NT2/D1 (cell line): ENCODE measurements around the gene GPR157.
"Not testable (repeated sequence)": the region's sequence is repeated elsewhere in the genome, so short reads cannot be mapped to it uniquely, and the experiment has no call there.

ENCODE experiments used
- DNase-seq: peaks from one replicate; pipeline ENCODE4 v3.0.0-alpha.2; 2011; ENCODE audit warnings: low read depth, low spot score
- H3K27me3 ChIP-seq: 2 replicates; pipeline ENCODE4 v1.6.0; 2011; ENCODE audit warnings: mild to moderate bottlenecking; ENCODE audit not compliant: insufficient read length, insufficient read depth
- H3K36me3 ChIP-seq: 2 replicates; pipeline ENCODE4 v1.6.1; 2011; ENCODE audit warnings: mild to moderate bottlenecking, low read length, mixed read lengths; ENCODE audit not compliant: insufficient read depth, insufficient read length
- H3K4me1 ChIP-seq: 2 replicates; pipeline ENCODE4 v1.5.1; 2011; ENCODE audit not compliant: insufficient read depth, insufficient read length
- H3K4me3 ChIP-seq: 2 replicates; pipeline ENCODE4 v1.5.1; 2011; ENCODE audit warnings: low read depth; ENCODE audit not compliant: insufficient read length
- H3K9ac ChIP-seq: 2 replicates; pipeline ENCODE4 v1.6.0; 2011; ENCODE audit warnings: low read depth; ENCODE audit not compliant: insufficient read length
- H3K9me3 ChIP-seq: 2 replicates; pipeline ENCODE4 v1.5.1; 2011; ENCODE audit warnings: mild to moderate bottlenecking, low read length; ENCODE audit not compliant: insufficient read depth
- SUZ12 ChIP-seq: IDR thresholded peaks from 2 replicates; pipeline ENCODE4 v1.6.1; 2011; ENCODE audit not compliant: insufficient read length, insufficient read depth; ENCODE audit errors: extremely low read depth
- YY1 ChIP-seq: IDR thresholded peaks from 2 replicates; pipeline ENCODE4 v1.6.1; 2011; ENCODE audit not compliant: insufficient read length, insufficient read depth
- ZNF274 ChIP-seq: IDR thresholded peaks from 2 replicates; pipeline ENCODE4 v1.6.1; 2011; ENCODE audit warnings: mild to moderate bottlenecking, low read depth, low read length

Gene GPR157

GRCh38 chr1:9145714-9146113, 16.8 kb upstream of the GPR157 start:
- no peak for TF ChIP-seq ZNF274
- TF ChIP-seq SUZ12 = no peak
- TF ChIP-seq YY1 = no peak
- peaks cover 11% of the 10 kb centered on the region for H3K36me3 ChIP-seq
- no peak for DNase-seq
- no peak overlapping the region for H3K9ac ChIP-seq
- H3K9me3 ChIP-seq = no peaks in the 10 kb centered on the region
- no peak overlapping the region for H3K4me3 ChIP-seq
- H3K4me1 ChIP-seq = peaks cover 6% of the 10 kb centered on the region
- H3K27me3 ChIP-seq = no peaks in the 10 kb centered on the region

DNA sequence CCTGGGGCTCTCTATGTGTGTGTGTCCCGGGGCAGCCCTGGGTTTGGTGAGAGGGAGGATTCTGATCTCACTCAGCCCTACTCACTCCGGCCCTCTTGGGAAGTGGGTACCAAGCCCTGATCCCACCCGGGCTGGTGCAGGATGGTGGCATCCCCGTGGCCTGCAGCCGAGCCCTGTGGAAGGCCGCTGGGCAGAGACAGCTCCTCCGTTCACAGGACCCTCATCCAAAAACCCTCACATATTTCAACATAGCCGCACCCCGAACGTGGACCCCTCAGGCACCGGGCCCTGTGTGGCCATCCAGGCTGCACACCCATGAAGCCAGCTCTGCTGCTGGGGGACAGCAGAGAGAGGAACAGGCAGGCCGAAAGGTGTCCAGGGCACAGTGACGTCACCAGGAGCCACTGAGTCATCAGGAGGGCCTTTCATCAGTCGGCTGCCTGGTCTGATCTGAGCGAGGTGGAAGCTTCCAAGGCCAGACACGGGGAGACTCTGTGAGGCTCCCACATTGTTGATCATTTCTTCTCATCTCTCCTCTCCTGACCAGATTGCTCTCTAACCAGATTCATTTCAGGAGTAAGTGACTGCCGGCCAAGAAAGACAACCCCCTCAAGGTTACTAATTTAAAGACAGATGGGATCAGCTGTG, 16.2 kb upstream of the GPR157 start:
- TF ChIP-seq SUZ12 = no peak
- TF ChIP-seq ZNF274 = no peak
- TF ChIP-seq YY1 = no peak
- DNase-seq = no peak
- peaks cover 3% of the 10 kb centered on the region for H3K4me1 ChIP-seq
- H3K36me3 ChIP-seq = peaks cover 5% of the 10 kb centered on the region
- H3K4me3 ChIP-seq = no peak overlapping the region
- no peaks in the 10 kb centered on the region for H3K9me3 ChIP-seq
- H3K27me3 ChIP-seq = no peaks in the 10 kb centered on the region
- H3K9ac ChIP-seq = no peak overlapping the region

- not testable (repeated sequence) for DNase-seq, H3K4me1 ChIP-seq, H3K4me3 ChIP-seq, H3K9me3 ChIP-seq, H3K9ac ChIP-seq, H3K27me3 ChIP-seq, H3K36me3 ChIP-seq
Observed at GRCh38 chr1:9144494-9144893, 15.6 kb upstream of the GPR157 start.

GRCh38 chr1:9143250-9143649, 14.3 kb upstream of the GPR157 start:
- DNase-seq = no peak
- no peak for TF ChIP-seq SUZ12
- no peak for TF ChIP-seq YY1
- TF ChIP-seq ZNF274 = no peak
- H3K36me3 ChIP-seq = no peaks in the 10 kb centered on the region
- no peak overlapping the region for H3K4me3 ChIP-seq
- no peaks in the 10 kb centered on the region for H3K4me1 ChIP-seq
- no peaks in the 10 kb centered on the region for H3K9me3 ChIP-seq
- H3K9ac ChIP-seq = no peak overlapping the region
- H3K27me3 ChIP-seq = no peaks in the 10 kb centered on the region

GRCh38 chr1:9139930-9140329, 11.0 kb upstream of the GPR157 start:
- TF ChIP-seq YY1 (no peak), ZNF274 (no peak), SUZ12 (no peak)
- Histone ChIP-seq H3K9ac (no peak overlapping the region), H3K27me3 (no peaks in the 10 kb centered on the region), H3K36me3 (no peaks in the 10 kb centered on the region), H3K9me3 (no peaks in the 10 kb centered on the region), H3K4me3 (no peak overlapping the region), H3K4me1 (no peaks in the 10 kb centered on the region)
- DNase-seq = no peak

- Histone ChIP-seq H3K27me3 (no peaks in the 10 kb centered on the region), H3K4me3 (no peak overlapping the region), H3K4me1 (no peaks in the 10 kb centered on the region), H3K9me3 (no peaks in the 10 kb centered on the region), H3K36me3 (no peaks in the 10 kb centered on the region), H3K9ac (no peak overlapping the region)
- no peak for DNase-seq
- no peak for TF ChIP-seq YY1
- TF ChIP-seq SUZ12 = no peak
- no peak for TF ChIP-seq ZNF274
Observed at GRCh38 chr1:9136932-9137331, 8.0 kb upstream of the GPR157 start.

DNA sequence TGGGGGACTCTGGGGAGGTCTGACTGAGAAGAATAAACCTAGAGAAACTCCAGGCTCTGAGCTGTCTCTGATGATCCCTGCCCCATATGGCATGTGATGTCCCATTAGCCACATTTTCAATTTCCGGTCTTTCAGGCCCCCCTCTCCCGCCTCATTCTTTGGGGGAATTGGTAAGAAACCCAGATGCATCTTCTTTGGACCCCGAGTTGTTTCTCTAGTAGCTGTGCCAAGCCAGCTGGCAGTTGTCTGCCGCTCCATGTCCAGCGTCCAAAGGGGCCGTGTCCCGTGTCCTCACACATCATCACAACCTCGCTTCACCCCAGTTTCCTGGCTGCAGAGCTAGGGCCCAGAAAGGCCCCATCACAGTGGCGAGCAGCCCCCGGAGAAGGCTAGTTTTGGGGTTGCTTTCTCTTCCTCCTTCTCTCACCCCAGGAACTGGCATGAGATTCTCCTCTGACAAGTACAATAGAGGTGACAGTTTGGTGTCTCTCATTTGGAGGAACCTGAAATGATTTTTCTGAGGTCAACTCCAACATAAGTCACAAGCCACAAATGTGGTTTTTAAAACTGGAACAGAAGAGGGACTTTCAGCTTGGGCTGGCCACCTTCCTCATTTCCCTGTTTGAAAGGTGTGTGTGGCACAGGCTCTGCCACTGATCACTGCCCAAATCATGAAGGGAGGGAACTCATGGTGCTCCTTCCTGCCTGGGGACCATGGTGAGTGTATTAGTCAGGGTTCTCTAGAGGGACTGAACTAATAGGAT, 6.4 kb upstream of the GPR157 start:
- H3K36me3 ChIP-seq = no peaks in the 10 kb centered on the region
- no peak for DNase-seq
- H3K9me3 ChIP-seq = no peaks in the 10 kb centered on the region
- TF ChIP-seq SUZ12 (no peak), ZNF274 (no peak), YY1 (no peak)
- no peaks in the 10 kb centered on the region for H3K27me3 ChIP-seq
- H3K9ac ChIP-seq = no peak overlapping the region
- no peak overlapping the region for H3K4me3 ChIP-seq
- no peaks in the 10 kb centered on the region for H3K4me1 ChIP-seq
